Measurements from ENCODE around the gene ELOA.
A peak's percentile ranks its signal among the peaks of the same experiment; 100 is the strongest.

Gene ELOA

DNA sequence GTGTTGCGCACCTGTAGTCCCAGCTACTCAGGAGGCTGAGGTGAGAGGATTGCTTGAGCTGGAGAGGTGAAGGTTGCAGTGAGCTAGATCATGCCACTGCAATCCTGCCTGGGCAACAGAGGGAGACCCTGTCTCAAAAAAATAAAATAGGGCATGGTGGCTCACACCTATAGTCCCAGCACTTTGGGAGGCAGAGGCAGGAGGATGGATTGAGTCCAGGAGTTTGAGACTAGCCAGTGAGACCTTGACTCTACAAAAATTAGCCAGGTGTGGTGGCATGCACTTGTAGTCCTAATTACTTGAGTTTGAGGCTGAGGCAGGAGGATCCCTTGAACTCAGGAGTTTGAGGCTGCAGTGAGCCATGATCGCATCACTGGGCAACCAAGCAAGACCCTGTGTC is 42.0 kb upstream of the ELOA start:
- TF ChIP-seq, protein P1, sequence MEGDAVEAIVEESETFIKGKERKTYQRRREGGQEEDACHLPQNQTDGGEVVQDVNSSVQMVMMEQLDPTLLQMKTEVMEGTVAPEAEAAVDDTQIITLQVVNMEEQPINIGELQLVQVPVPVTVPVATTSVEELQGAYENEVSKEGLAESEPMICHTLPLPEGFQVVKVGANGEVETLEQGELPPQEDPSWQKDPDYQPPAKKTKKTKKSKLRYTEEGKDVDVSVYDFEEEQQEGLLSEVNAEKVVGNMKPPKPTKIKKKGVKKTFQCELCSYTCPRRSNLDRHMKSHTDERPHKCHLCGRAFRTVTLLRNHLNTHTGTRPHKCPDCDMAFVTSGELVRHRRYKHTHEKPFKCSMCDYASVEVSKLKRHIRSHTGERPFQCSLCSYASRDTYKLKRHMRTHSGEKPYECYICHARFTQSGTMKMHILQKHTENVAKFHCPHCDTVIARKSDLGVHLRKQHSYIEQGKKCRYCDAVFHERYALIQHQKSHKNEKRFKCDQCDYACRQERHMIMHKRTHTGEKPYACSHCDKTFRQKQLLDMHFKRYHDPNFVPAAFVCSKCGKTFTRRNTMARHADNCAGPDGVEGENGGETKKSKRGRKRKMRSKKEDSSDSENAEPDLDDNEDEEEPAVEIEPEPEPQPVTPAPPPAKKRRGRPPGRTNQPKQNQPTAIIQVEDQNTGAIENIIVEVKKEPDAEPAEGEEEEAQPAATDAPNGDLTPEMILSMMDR (IDR thresholded peaks at IDR 0.05), result no peak

DNA sequence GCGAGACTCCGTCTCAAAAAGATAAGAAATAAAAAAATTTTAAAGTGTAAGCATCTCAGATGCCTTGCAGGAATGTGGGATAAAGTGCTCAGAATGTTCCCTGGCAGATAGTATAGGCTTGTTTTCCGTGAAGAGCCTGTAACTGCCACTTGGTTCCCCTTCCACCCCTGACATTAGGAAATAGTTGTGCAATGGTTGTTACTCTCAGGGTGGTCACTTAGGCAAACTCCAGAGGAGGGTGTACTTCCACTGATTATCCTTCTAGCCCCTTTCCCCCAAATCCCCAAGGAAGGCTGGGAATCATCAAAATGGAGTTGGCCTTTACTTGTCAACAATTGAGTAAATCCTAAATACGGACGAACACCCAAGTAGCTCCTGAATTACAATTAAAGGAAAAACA is 41.3 kb upstream of the ELOA start:
- TF ChIP-seq, protein P1 (IDR thresholded peaks at IDR 0.05), result no peak

DNA sequence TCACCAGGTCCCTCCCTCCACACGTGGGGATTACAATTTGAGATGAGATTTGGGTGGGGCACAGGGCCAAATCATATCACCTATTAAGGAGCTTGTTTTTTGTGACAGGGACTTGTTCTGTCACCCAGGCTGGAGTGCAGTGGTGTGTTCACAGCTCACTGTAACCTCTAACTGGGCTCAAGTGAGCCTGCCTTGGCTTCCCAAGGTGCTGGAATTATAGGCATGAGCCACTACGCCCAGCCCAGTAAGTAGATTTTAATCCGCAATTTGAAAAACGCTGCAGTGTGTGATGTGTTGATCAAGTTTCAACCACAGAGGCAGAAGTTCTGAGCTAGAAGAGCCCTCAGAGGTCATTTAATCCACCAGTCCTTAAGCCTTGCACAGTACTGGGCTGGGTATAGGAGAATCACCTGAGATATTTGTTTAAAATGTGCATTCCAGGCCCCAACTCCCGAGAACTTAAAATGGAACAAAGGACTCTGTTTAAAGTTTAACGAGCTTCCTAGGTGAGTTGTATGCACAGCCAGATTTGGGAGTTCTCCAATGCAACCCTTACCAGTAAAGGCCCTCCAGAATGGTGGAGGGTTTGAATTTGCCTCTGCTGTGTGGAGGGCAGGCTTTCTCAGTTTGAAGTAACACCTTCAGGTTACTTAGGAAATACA is 38.3 kb upstream of the ELOA start:
- TF ChIP-seq, protein P1 (IDR thresholded peaks at IDR 0.05), result no peak

DNA sequence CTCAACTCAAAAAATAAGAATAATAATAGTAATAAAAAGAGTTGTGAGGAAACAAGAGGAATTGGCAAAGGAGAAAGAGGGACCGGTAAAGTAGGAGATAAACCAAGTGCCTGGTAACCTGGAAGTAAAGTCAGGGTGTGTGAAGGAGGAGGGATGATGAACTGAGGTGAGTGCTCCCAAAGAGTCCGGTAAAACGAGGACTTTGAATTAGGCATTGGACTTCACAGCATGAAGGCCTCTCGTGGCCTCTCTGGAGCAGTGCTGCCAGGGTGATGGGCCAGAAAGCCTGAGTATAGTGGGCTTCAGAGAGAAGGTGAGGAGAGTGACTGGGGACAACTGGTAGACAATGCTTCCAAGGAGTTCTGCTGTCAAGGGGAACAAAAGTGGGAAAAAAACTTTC is 34.0 kb upstream of the ELOA start:
- TF ChIP-seq, protein P1 (IDR thresholded peaks at IDR 0.05), result no peak

DNA sequence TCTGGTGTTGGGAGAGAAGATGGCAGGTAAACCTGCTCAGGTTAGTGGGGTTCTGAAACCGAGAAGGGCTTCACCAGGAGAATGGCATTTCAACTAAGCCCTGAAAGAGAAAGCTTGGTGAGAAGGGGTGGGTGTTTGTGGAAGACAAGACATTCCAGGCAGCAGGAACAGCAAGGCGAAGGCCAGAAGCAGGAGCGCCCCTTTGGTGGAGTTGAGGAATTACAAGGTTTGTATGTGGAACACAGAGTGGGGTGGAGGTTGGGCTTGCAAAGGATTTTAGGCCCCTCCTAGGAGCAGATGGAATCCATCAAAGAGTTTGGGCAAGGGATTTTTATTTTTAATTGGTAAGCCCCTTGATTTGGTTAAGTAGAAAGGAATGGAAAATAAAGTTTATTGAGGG is 24.8 kb upstream of the ELOA start:
- TF ChIP-seq, protein P1 (IDR thresholded peaks at IDR 0.05), result peak; percentile 28; the same call in 1 of the 2 replicates

DNA sequence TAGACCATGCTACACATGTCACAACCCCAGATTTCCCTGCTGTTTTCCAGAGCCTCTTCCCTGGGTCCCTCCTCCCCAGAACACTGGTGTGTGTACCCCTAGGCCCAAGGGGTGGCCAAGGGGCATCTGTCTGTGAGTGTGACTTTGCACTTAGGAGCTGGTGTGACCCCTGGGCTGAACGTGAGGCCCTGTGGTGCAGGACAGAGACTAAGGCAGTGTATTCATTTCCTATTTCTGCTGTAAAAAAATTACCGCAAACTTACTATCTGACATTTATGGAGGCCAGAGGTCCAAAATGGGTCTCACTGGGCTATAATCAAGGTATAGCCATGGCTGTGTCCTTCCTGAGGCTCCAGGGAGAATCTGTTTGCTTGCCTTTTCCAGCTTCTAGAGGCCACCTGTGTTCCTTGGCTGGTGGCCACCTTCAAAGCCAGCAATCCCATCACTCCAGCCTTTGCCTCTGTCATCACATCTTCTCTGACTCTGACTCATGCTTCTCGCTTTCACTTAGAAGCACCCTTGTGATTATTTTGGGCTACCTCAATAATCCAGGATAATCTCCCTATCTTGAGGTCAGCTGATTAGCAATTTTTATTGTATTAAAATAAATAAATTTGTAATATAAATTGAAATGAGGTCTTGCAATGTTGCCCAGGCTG is 24.0 kb upstream of the ELOA start:
- TF ChIP-seq, protein P1 (IDR thresholded peaks at IDR 0.05), result no peak

DNA sequence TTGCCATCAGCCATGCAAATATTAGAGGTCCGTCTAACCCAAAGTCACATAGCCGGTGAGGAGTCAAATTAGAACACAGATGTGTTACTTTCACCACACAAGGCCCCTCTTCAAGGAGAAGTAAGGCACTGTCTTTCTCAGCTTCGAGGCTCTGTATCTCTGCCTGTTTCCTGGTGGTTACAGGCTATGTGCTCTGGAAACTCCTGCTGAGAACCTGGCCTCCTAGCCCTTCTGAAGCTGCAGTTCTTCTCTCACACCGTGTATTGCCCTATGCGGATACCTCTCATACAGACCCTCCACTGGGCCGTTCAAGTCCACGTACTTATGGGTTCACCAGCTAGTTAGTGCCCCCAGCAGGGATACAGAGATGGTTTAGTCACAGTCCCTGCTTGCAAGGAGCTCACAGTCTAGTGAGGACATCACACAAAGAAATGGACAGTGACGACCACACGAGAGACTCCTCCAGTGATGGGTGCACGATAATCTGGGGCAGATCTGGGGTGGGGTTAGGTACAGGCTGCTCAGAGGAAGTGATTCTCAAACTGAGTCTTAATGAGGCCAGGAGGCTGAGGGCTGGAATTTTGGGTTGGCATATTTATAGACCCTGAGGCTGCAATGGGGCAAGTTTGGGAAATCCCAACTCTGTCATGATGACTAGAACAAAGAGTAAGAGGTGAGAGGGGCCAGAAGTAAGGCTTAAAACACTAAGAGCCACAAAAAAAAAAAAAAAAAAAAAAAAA is 22.8 kb upstream of the ELOA start:
- TF ChIP-seq, protein P1 (IDR thresholded peaks at IDR 0.05), result no peak
